HUES6 (cell line): Measurements from ENCODE around the gene HSPA12B.
A peak's percentile ranks its signal among the peaks of the same experiment; 100 is the strongest.

Source experiments
- H3K27ac ChIP-seq: 2 replicates; pipeline ENCODE4 v1.7.0; 2013; ENCODE audit warnings: low read depth, mild to moderate bottlenecking, low read length, inconsistent platforms
- H3K27me3 ChIP-seq: 2 replicates; pipeline ENCODE4 v1.6.1; 2013; ENCODE audit warnings: low read length; ENCODE audit not compliant: control insufficient read depth, insufficient read depth
- H3K36me3 ChIP-seq: 2 replicates; pipeline ENCODE4 v1.6.1; 2013; ENCODE audit warnings: low read length; ENCODE audit not compliant: control insufficient read depth, insufficient read depth
- H3K4me1 ChIP-seq: 2 replicates; pipeline ENCODE4 v1.6.1; 2013; ENCODE audit warnings: low read length; ENCODE audit not compliant: control insufficient read depth, insufficient read depth
- H3K4me3 ChIP-seq: 2 replicates; pipeline ENCODE4 v1.5.1; 2013; ENCODE audit warnings: low read depth, low read length
- H3K9ac ChIP-seq: one replicate; pipeline ENCODE4 v1.6.1; 2013; ENCODE audit warnings: mild to moderate bottlenecking, low read length
- H3K9me3 ChIP-seq: 2 replicates; pipeline ENCODE4 v1.6.1; 2013; ENCODE audit warnings: low read depth, low read length; ENCODE audit not compliant: control insufficient read depth, insufficient read depth

The HSPA12B gene

DNA sequence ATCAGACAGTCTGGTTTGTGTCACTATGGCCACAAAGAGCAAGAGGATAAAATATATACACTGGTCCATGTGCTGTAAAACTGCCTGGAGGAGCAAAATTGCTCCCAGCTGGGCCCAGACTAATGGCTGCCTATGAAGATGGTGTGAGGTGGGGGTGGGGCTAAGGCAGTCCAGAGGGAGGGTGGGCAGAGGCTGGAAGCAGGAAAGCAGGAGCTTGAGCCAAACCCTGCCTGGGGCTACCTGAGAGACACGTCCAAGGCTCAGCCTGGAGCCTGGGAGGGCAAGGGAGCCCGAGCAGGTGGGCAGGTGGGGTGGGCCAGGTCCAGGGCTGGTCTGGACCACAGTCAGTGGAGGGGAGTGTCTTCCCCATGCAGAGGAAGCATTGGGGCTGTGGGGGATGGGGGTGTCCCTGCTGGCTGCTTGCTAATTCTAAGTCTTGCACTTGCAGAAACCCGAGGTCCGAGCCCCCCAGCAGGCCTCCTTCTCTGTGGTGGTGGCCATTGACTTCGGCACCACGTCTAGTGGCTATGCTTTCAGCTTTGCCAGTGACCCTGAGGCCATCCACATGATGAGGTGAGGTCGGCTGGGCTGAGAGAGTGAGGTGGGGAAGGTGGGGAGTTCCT is 9.5 kb downstream of the HSPA12B start:
- Histone ChIP-seq H3K27me3 (peaks cover 17% of the 10 kb centered on the region), H3K36me3 (no peaks in the 10 kb centered on the region), H3K4me3 (no peak overlapping the region), H3K27ac (no peak overlapping the region), H3K9me3 (no peaks in the 10 kb centered on the region), H3K4me1 (peaks cover 29% of the 10 kb centered on the region), H3K9ac (no peak overlapping the region)

DNA sequence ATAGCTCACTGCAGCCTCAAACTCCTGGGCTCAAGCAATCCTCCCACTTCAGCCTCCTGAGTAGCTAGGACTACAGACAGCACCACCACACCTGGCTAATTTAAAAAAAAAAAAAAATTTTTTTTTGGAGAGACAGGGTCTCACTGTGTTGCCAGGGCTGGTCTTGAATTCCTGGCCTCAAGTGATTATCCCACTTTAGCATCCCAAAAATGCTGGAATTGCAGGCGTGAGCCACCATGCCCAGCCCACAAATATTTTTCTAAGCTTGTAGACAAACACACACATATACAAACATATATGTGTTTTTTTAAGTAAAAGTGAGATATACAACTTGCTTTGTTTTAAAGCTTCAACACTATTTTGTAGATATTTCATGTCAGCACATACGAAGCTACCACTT is 10.8 kb downstream of the HSPA12B start:
- no peaks in the 10 kb centered on the region for H3K9me3 ChIP-seq
- no peaks in the 10 kb centered on the region for H3K36me3 ChIP-seq
- H3K4me1 ChIP-seq, result peaks cover 29% of the 10 kb centered on the region
- H3K9ac ChIP-seq, result no peak overlapping the region
- H3K4me3 ChIP-seq, result no peak overlapping the region
- H3K27ac ChIP-seq, result no peak overlapping the region
- peaks cover 30% of the 10 kb centered on the region for H3K27me3 ChIP-seq

- Histone ChIP-seq H3K36me3 (no peaks in the 10 kb centered on the region), H3K4me1 (peaks cover 28% of the 10 kb centered on the region), H3K4me3 (no peak overlapping the region), H3K27ac (no peak overlapping the region), H3K27me3 (peaks cover 38% of the 10 kb centered on the region), H3K9ac (no peak overlapping the region), H3K9me3 (no peaks in the 10 kb centered on the region)
Observed at GRCh38 chr20:3744037-3744436, 11.6 kb downstream of the HSPA12B start.

DNA sequence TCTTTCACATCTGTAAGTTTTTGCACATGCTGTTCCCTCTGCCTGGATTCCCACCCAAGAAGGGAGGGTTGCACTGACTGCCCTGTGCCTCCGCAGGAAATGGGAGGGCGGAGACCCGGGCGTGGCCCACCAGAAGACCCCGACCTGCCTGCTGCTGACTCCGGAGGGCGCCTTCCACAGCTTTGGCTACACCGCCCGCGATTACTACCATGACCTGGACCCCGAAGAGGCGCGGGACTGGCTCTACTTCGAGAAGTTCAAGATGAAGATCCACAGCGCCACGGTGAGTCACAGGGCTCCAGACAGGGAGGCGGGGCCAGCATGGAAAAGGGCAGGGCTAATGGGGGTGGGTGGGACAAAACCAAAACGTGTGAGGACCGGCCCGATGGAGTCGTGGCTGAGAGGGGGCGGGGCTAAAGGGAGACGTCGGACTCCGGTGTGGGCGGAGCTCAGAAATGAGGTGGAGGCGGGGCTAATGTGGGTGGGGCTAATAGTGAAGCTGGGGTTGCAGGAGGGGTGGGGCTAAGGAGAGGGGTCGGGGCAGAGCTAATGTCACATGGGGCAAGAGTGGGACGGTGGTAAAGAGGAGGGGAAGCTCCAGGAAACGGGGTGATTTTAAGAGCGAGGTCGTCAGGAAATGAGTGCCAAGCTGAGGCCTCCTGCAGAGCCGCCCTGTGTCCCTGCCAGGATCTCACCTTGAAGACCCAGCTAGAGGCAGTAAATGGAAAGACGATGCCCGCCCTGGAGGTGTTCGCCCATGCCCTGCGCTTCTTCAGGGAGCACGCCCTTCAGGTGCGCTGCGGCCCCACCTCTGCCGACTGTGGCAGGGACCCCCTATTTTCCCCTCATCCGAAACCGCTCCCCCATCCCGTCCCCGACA is 12.6 kb downstream of the HSPA12B start:
- Histone ChIP-seq H3K4me3 (peak overlapping the region; percentile 75), H3K36me3 (no peaks in the 10 kb centered on the region), H3K4me1 (peaks cover 25% of the 10 kb centered on the region), H3K9me3 (no peaks in the 10 kb centered on the region), H3K9ac (peak overlapping the region; percentile 58), H3K27me3 (peaks cover 48% of the 10 kb centered on the region), H3K27ac (no peak overlapping the region; the same call in 1 of the 2 replicates)

DNA sequence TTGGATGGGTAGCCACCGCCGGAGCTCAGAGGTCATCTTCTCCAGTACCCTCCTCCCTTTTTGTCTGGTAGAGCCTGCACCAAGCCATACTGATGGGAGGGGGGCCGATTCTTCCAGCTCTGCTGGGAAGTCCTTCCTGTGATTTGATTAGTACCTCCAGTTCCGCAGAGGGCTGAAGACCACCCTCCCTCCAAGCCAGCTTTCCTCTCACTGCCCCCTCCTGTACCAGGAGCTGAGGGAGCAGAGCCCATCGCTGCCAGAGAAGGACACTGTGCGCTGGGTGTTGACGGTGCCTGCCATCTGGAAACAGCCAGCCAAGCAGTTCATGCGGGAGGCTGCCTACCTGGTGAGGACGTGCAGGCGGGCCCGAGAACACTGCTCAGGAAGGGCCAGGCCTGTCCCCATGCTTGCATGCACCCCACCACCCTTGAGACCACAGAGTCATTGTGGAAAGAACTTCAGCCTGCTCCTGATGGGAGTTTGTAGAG is 13.2 kb downstream of the HSPA12B start:
- H3K9ac ChIP-seq, result no peak overlapping the region
- H3K9me3 ChIP-seq, result no peaks in the 10 kb centered on the region
- no peaks in the 10 kb centered on the region for H3K36me3 ChIP-seq
- peaks cover 55% of the 10 kb centered on the region for H3K27me3 ChIP-seq
- H3K4me1 ChIP-seq, result peaks cover 21% of the 10 kb centered on the region
- peak overlapping the region; percentile 67 for H3K4me3 ChIP-seq
- H3K27ac ChIP-seq, result no peak overlapping the region

GRCh38 chr20:3747471-3747870 is 15.0 kb downstream of the HSPA12B start:
- Histone ChIP-seq H3K9me3 (no peaks in the 10 kb centered on the region), H3K36me3 (no peaks in the 10 kb centered on the region), H3K27ac (no peak overlapping the region), H3K9ac (no peak overlapping the region), H3K4me1 (peaks cover 17% of the 10 kb centered on the region), H3K27me3 (peaks cover 72% of the 10 kb centered on the region), H3K4me3 (no peak overlapping the region)

GRCh38 chr20:3748073-3748472 is 15.6 kb downstream of the HSPA12B start:
- H3K27ac ChIP-seq, result no peak overlapping the region
- peaks cover 77% of the 10 kb centered on the region for H3K27me3 ChIP-seq
- no peaks in the 10 kb centered on the region for H3K36me3 ChIP-seq
- no peak overlapping the region for H3K4me3 ChIP-seq
- peaks cover 22% of the 10 kb centered on the region for H3K4me1 ChIP-seq
- no peak overlapping the region for H3K9ac ChIP-seq
- no peaks in the 10 kb centered on the region for H3K9me3 ChIP-seq

DNA sequence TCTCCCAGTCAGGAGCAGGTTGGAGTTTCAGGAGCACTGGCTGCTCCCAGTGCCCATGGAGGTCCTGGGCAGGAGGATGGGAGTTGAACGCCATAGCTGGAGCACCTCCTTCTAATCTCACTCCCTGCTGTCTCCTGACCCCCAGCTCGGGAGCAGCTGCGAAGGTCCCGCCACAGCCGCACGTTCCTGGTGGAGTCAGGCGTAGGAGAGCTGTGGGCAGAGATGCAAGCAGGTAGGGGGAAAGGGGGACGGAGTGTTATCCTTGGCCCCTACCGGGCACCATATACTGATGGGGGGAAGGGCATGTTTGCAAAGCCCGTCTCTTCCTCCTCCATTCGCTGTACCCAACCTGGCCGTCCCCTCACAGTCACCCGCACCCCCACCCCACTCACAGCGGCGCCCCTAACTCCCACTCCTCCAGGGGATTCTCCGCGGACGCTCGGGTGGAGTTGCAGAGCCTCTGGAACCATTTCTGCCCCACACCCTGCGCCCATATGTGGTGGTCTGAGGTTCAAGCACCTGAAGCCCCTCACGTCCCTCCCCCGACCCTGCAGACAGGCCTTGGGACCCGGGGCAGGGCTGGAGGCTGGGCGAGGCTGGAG is 16.7 kb downstream of the HSPA12B start:
- Histone ChIP-seq H3K27me3 (peaks cover 74% of the 10 kb centered on the region), H3K36me3 (no peaks in the 10 kb centered on the region), H3K4me3 (peak overlapping the region; percentile 68), H3K9ac (no peak overlapping the region), H3K9me3 (no peaks in the 10 kb centered on the region), H3K27ac (no peak overlapping the region), H3K4me1 (peaks cover 22% of the 10 kb centered on the region)

DNA sequence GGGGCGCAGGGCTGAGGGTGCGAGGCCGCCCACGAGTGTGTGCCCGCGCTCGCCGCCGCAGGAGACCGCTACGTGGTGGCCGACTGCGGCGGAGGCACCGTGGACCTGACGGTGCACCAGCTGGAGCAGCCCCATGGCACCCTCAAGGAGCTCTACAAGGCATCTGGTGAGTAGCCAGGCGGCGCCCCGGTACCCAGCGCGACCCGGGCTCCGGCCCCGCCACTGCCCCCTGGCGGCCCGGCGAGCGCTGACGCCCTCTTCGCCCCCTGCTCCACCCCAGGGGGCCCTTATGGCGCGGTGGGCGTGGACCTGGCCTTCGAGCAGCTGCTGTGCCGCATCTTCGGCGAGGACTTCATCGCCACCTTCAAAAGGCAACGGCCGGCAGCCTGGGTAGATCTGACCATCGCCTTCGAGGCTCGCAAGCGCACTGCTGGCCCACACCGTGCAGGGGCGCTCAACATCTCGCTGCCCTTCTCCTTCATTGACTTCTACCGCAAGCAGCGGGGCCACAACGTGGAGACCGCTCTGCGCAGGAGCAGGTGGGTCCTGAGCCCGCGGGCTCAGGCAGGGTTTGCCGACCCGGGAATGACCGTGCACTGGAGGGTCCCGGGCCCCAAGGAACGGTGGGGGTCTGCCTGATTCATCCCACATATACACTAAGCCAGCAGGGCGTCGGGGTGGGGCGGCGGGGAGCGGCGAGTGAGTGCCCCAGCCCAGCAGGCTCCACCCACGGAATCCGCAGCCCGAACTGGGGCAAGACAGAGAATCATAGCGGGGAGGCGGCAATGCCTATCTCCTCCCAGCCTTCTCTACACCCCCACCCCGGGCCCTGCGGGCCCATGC is 17.4 kb downstream of the HSPA12B start:
- Histone ChIP-seq H3K36me3 (peaks cover 1% of the 10 kb centered on the region; the same call in 1 of the 2 replicates), H3K4me3 (peak overlapping the region; percentile 68), H3K4me1 (peaks cover 22% of the 10 kb centered on the region), H3K9me3 (no peaks in the 10 kb centered on the region), H3K27ac (no peak overlapping the region), H3K9ac (no peak overlapping the region), H3K27me3 (peaks cover 74% of the 10 kb centered on the region)

- H3K36me3 ChIP-seq, result peaks cover 14% of the 10 kb centered on the region
- H3K9me3 ChIP-seq, result no peaks in the 10 kb centered on the region
- H3K4me1 ChIP-seq, result peaks cover 16% of the 10 kb centered on the region
- peak overlapping the region; percentile 37 for H3K9ac ChIP-seq
- H3K4me3 ChIP-seq, result peak overlapping the region; percentile 67
- no peak overlapping the region for H3K27ac ChIP-seq
- H3K27me3 ChIP-seq, result peaks cover 65% of the 10 kb centered on the region
Observed at GRCh38 chr20:3751305-3751674, 18.8 kb downstream of the HSPA12B start.
